ENCODE results near the gene CDC6.

GRCh38 chr17:40301315-40301714 is 13.6 kb downstream of the CDC6 start:
- TF ChIP-seq CTCF (IDR thresholded peaks at IDR 0.05; ENCODE audit: low read depth, low read length): no peak
- TF ChIP-seq POLR2A (IDR thresholded peaks at IDR 0.05; ENCODE audit: extremely low read depth, insufficient read length): no peak

Measured in NB4 (cell line).